SH-SY5Y (cell line): ENCODE data around the gene CNBD2.

ENCODE experiments used
- GATA2 ChIP-seq: IDR thresholded peaks from 2 replicates; pipeline ENCODE4 v1.6.1; 2011; ENCODE audit warnings: mild to moderate bottlenecking, low read depth, low read length
- GATA3 ChIP-seq: IDR thresholded peaks from 2 replicates; pipeline ENCODE4 v1.6.1; 2011; ENCODE audit warnings: low read depth, mild to moderate bottlenecking, low read length, moderate library complexity

GRCh38 chr20:36051318-36052116, 83.1 kb downstream of the CNBD2 start:
- TF ChIP-seq GATA2 (no peak), GATA3 (no peak)
